Keratinocyte (primary cell): ENCODE data around the gene GRM2.

Source experiments
- EZH2 ChIP-seq: IDR thresholded peaks from one replicate; pipeline ENCODE4 v1.6.1; 2012; ENCODE audit warnings: inconsistent platforms, mild to moderate bottlenecking, low read length, moderate library complexity
- TF ChIP-seq, protein P1 (sequence below), 3 experiments: IDR thresholded peaks in 1 of 3; conservative IDR thresholded peaks in 1 of 3; optimal IDR thresholded peaks in 1 of 3; 2 replicates in 2 of 3; 3 replicates in 1 of 3; pipeline versions ENCODE3 to v1.5.1; 2011; ENCODE audit warnings: low read length in 3 of 3, mild to moderate bottlenecking in 3 of 3, moderate library complexity in 2 of 3, control low read depth in 1 of 3, inconsistent platforms in 1 of 3; ENCODE audit not compliant: insufficient read depth in 2 of 3; ENCODE audit errors: extremely low read depth in 1 of 3

DNA sequence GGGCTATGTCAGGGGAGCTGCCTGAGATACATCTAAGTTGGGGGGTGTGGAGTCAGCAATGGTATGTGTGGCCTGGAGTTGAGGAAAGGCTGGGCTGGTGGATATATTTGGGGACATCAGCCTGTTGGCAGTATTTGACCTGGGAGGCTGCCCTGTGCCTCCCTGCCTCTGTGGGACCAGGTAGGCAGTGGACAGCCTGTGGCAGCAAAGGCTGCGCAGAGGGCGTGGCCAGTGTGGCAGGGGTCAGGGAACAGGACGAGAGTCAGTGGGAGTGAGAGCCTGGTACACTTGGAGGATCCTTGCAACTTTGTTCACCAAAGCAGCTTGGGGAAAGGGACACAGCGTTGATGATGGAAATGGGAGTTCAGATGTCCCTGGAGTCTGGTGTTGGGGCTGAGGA lies 20.8 kb upstream of the GRM2 start:
- TF ChIP-seq, protein P1, sequence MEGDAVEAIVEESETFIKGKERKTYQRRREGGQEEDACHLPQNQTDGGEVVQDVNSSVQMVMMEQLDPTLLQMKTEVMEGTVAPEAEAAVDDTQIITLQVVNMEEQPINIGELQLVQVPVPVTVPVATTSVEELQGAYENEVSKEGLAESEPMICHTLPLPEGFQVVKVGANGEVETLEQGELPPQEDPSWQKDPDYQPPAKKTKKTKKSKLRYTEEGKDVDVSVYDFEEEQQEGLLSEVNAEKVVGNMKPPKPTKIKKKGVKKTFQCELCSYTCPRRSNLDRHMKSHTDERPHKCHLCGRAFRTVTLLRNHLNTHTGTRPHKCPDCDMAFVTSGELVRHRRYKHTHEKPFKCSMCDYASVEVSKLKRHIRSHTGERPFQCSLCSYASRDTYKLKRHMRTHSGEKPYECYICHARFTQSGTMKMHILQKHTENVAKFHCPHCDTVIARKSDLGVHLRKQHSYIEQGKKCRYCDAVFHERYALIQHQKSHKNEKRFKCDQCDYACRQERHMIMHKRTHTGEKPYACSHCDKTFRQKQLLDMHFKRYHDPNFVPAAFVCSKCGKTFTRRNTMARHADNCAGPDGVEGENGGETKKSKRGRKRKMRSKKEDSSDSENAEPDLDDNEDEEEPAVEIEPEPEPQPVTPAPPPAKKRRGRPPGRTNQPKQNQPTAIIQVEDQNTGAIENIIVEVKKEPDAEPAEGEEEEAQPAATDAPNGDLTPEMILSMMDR (optimal IDR thresholded peaks at IDR 0.05 in 1 of 3, IDR thresholded peaks at IDR 0.05 in 1 of 3, conservative IDR thresholded peaks at IDR 0.05 in 1 of 3; ENCODE audit: extremely low read depth in 1 of 3, insufficient read depth in 2 of 3, low read length in 3 of 3): no peak
- TF ChIP-seq EZH2: no peak
